HG03139 (cell line): ENCODE measurements around the gene ZBTB18.
"Not testable (repeated sequence)": the region's sequence is repeated elsewhere in the genome, so short reads cannot be mapped to it uniquely, and the experiment has no call there.

Experiments used
- ATAC-seq: cut with Tn5 transposase; IDR thresholded peaks from one replicate; pipeline ENCODE4 v1.9.1; 2021; ENCODE audit not compliant: unreplicated experiment

ZBTB18 gene

GRCh38 chr1:244041466-244042120, 9.5 kb upstream of the ZBTB18 start:
- no peak for ATAC-seq

GRCh38 chr1:244042293-244042692, 8.8 kb upstream of the ZBTB18 start:
- ATAC-seq: no peak

- no peak for ATAC-seq
Measured at GRCh38 chr1:244044423-244044822, 6.7 kb upstream of the ZBTB18 start.

- ATAC-seq: not testable (repeated sequence)
Measured at GRCh38 chr1:244046254-244046653, 4.8 kb upstream of the ZBTB18 start.

- ATAC-seq: no peak
Measured at GRCh38 chr1:244046907-244047611, 4.0 kb upstream of the ZBTB18 start.

GRCh38 chr1:244047621-244048255, 3.3 kb upstream of the ZBTB18 start:
- peak; percentile 57 for ATAC-seq

GRCh38 chr1:244048256-244049161, 2.6 kb upstream of the ZBTB18 start:
- ATAC-seq: peak; percentile 72

GRCh38 chr1:244049162-244050013, 1.7 kb upstream of the ZBTB18 start:
- ATAC-seq: no peak

GRCh38 chr1:244050014-244050834, 859 bp upstream of the ZBTB18 start:
- ATAC-seq: no peak

- no peak for ATAC-seq
Measured at GRCh38 chr1:244052016-244052727, 1.1 kb downstream of the ZBTB18 start.

GRCh38 chr1:244052728-244053312, 1.7 kb downstream of the ZBTB18 start:
- ATAC-seq: no peak

- no peak for ATAC-seq
Measured at GRCh38 chr1:244053831-244054230, 2.7 kb downstream of the ZBTB18 start.

GRCh38 chr1:244054247-244054923, 3.3 kb downstream of the ZBTB18 start:
- ATAC-seq: no peak

GRCh38 chr1:244054924-244055263, 3.8 kb downstream of the ZBTB18 start:
- ATAC-seq: no peak

GRCh38 chr1:244056577-244056976, 5.5 kb downstream of the ZBTB18 start:
- ATAC-seq: no peak

- ATAC-seq: no peak
Measured at GRCh38 chr1:244057474-244058385, 6.6 kb downstream of the ZBTB18 start.

- ATAC-seq: no peak
Measured at GRCh38 chr1:244060117-244060516, 9.0 kb downstream of the ZBTB18 start.
